ENCODE results near the gene MINDY4.

DNA sequence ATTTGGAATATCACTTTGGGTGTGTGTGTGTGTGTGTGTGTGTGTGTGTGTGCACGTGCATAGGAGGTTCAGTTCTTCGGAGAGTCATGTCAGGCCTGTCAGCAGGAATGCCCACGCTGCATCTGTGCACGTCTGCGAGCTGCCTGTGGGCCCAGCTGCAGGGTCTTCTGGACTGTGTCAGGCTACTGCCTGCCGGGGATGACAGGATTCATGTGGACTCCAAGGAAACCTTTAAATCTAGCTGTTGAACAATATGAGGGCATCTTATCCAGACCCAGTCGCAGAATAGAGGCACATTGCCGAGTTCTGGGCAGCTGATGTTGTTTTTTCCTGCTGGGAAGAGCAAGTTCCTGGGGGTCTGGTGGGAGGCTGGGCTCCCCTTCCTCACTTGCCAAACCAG lies 159.4 kb downstream of the MINDY4 start:
- TF ChIP-seq, protein P1, sequence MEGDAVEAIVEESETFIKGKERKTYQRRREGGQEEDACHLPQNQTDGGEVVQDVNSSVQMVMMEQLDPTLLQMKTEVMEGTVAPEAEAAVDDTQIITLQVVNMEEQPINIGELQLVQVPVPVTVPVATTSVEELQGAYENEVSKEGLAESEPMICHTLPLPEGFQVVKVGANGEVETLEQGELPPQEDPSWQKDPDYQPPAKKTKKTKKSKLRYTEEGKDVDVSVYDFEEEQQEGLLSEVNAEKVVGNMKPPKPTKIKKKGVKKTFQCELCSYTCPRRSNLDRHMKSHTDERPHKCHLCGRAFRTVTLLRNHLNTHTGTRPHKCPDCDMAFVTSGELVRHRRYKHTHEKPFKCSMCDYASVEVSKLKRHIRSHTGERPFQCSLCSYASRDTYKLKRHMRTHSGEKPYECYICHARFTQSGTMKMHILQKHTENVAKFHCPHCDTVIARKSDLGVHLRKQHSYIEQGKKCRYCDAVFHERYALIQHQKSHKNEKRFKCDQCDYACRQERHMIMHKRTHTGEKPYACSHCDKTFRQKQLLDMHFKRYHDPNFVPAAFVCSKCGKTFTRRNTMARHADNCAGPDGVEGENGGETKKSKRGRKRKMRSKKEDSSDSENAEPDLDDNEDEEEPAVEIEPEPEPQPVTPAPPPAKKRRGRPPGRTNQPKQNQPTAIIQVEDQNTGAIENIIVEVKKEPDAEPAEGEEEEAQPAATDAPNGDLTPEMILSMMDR (IDR thresholded peaks at IDR 0.05) = no peak
- TF ChIP-seq POLR2A (IDR thresholded peaks at IDR 0.05; ENCODE audit: low read depth) = no peak
- no peak for TF ChIP-seq POLR2AphosphoS5 (IDR thresholded peaks at IDR 0.05)
- TF ChIP-seq EP300 (IDR thresholded peaks at IDR 0.05) = no peak
